Stimulated activated CD8-positive, alpha-beta memory T cell treated with anti-CD3 and anti-CD28 coated beads, Interleukin-15, amount 100 ng/mL, for 24 hours (primary cell): ENCODE results near the gene TRAK2.
"Not testable (repeated sequence)": the region's sequence is repeated elsewhere in the genome, so short reads cannot be mapped to it uniquely, and the experiment has no call there.

Experiments
- DNase-seq: peaks from one replicate; pipeline ENCODE4 v3.0.0-alpha.2; 2020; ENCODE audit warnings: low read depth

Gene TRAK2

DNA sequence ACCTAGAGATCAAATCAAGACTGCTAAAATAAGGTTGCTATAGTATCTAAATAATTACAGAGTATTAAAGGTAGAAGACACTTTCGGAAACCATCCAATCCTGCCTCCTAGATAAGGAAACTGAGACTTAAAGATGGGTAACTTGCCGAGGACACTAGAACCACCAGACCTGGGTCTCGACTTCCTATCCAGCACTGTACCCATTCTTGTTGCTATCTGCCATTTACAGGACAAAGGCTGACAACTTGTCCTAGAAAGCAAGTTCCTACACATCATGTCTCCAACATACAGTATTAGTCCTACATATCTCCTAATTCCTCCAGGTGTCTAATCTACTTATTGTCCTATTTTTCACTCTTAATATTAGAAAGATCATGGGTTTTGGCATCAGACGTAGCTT, 37.7 kb downstream of the TRAK2 start:
- DNase-seq: no peak

DNA sequence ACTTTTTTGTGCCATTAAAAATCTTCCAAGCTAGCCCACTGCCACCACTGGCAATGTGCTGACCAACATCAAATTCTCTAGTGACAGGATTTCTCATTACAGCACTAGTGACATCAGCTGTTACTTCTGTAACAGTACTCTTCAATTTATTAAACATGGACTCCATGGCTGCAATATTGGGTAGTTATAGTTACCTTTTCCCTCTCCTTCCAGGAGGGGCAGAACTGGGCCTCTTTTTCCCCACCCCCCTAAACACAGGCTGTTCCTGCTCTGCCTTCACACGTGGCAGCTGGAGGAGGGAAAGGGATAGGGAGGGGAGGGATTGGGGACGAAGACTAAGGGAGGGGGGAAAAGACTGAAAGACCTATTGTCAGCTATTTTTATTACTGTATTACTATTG, 38.1 kb downstream of the TRAK2 start:
- DNase-seq: no peak

DNA sequence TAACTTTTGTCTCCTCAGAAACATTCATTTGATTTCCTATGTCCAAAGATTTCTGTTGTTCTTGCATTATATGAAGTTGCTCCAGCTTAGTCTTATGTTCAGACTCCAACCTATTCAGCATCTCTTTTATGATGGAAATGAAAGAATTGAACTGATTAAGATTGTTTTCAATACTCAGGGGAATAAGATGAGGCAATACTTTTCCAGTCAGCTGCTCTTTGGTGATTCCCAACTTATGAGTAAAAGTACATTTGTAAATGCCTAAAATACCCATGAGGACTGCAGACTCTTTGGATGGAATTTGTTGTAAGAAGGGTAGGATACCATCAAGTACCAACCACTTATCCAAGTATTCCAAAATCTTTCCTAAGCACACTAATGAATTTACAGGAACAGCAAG, 39.8 kb downstream of the TRAK2 start:
- no peak for DNase-seq

DNA sequence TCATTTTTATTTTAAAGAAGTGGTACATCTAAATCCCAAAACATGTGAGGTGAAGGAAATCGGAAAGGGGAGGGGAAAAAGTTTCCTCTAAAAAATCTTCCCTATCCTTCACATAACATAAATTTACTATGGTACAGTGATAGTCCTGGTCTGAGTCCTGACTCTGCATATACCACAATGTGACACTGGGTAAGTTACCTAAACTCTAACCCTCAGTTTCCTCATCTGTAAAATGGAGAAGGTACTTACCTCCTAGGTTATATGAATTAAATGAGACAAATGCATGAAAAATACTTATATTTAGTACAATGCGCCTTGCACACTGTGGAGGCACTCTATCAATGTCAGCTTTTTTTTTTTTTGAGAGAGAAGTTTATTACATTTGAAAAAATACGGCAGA, 42.3 kb downstream of the TRAK2 start:
- no peak for DNase-seq

DNA sequence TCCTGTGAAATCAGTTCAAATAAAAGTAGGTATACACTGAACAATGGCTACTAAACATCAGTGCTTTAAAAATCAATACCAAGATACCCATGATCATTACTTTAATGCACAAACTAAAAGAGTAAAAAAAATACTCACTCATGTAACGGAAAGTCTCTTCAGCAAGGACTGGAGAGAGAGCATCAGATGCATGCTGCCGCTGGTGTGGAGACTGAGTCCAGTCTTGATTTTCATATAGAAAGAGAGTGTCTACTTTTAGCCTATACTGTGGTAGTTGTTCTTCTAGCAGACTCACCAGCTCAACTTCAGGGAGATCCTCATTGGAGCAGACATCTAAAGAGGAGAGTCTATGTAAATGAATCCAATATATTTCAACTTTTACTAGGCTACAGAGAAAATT, 44.0 kb downstream of the TRAK2 start:
- no peak for DNase-seq

DNA sequence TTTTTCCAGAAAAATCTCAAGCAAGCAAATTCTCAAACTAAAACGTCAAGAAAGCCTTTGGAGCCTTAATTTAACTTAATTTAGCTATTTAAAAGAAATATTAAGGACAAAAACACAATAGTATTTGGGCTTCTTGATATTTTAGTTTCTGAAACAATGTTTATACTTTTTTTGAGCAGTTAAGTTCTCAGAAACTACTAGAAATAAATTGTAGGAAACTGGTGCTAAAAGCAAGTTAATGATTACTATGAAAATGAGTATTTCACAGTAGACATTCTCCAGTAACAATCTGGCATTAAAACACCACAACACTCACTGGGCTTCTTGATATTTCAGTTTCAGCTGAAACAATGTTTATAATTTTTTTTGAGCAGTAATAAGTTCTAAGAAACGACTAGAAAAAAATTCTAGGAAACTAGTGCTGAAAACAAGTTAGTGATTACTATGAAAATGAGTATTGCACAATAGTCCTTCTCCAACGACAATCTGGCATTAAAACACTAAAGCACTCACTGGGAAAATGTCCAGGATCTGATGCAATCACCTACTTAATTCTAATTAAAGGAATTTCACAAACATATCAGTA, 45.1 kb downstream of the TRAK2 start:
- DNase-seq: no peak

DNA sequence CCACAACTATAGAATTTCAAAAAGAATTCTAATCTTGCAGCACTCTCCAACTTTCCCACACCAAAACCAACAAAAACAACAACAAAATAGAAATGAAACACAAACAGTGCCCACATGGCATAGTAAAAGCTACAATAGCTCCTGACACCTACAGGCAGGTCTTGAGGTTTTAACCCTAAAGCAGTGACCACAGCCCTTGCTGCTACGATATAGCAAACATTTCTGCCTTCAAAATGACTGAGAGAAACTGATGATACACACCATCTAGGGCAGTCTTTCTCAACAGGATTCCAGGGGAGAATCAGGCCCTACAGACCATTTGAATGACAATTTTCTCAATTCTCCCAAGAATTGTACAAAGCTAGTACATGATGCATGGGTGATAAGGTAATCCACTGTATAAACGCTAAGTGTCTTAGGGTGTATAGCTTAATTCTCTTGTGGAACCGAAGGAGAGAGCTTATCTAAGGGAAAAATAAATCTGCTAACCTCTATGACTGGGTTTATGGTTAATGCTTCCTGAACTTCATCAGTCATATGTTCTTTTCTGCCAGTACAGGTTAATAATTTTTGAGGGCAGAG, 46.5 kb downstream of the TRAK2 start:
- DNase-seq: no peak

DNA sequence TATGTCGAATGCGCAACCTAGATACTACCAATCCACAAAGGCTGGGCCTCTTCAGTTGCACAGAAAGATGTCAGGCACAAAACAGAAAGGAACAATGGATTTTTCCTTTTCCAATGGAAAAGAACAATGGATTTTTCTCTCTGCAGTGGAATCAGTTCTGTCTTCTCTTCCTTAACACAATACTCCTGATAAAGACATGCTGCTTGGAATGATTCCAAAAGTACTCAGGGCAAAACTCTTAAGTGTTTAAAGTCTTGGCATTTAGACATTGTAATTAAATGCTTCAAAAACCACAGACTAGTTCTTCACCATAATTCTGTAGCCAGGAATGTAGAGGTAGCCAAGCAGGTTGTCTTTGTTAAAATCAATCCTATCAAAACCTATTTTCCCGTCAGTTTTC, 47.4 kb downstream of the TRAK2 start:
- DNase-seq: no peak

DNA sequence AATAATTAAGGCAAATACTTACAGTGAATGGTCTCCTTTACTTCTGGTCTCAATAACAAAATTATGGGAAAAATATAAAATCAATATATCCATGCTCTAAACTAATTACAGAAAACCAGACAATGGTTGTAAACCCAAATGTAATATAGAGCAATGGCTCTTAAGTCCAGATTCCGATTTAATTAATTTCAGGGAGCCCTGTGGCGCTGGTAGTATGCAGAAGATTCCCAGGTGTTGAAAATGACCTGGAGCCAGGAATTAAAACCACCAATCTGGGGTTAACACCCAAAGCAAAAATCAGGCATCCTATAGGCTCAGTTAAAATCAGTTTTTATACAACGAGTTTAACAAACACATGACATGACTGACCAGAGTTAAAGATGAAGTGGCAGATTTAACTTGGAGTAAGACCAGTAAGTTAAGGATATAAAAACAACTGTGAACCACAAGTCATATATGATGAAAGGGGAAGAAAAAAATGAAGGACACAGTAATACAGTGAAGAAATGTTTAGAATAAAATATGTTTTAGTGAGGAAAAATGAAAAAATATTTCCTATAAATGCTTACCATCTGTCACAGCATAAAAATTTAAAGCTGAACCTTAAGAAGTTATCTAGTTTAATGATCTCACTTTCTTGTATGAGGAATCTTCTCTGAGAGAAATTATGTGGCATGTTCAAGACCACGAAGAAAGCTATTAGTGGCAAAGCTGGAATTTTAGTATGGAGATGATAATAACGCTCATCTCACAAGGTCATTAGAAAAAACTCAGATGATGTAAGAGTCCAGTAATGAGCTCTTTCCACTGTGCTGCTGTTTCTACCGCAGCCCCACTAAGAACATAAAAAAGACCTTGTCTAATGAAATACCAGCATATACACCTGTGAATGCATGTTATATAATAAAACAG, 48.4 kb downstream of the TRAK2 start:
- DNase-seq: no peak

DNA sequence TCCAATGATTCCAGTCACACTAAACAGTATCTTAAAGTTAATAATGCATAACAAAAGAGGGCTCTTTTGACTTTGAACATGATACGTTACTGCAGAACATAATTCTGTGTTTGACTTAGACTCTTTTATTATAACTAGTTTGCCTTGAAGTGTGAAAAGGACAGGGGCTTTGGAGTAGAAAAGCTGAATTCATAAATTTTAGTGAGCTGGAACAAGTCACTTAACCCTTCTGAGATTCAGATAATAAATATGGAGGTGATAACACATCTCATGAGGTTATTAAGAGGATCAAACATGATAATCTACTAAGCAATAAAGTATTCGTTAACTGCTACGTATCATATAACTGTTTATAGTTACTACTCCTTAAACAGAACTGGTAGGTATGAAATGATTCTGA, 49.4 kb downstream of the TRAK2 start:
- no peak for DNase-seq

DNA sequence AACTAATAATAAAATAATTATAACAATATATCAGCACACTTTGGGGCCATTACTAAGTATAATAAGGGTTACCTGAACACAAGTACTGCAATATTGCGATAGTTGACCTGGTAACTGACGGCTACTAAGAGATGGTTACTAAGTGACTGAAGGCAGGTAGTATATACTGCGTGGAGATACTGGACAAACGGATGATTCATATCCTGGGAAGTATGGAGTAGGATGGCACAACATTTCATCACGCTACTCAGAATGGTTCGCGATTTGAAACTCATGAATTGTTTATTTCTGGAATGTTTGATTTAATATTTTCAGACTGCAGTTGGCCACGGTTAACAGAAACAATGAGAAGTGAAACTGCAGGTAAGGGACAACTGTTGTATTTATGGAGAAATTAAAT, 54.7 kb downstream of the TRAK2 start:
- DNase-seq: no peak

DNA sequence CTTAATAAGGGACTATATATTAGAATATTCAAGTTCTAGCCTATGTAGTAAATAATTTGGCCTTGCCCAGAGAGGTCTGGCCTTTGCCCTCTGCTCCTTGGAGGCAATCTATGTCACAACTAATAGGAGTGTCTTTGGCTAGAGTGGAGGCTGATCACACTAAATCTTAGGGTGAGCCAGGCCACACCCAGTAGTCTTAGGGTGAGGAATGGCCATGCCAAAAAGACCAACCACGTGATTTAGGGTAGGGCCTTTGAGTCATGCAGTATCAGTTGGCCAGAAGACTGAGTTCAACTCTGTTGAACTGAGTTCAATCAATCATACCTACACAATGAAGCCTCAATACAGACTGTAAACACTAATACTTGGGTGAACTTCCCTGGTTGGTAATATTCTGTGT, 68.1 kb downstream of the TRAK2 start:
- DNase-seq: no peak

DNA sequence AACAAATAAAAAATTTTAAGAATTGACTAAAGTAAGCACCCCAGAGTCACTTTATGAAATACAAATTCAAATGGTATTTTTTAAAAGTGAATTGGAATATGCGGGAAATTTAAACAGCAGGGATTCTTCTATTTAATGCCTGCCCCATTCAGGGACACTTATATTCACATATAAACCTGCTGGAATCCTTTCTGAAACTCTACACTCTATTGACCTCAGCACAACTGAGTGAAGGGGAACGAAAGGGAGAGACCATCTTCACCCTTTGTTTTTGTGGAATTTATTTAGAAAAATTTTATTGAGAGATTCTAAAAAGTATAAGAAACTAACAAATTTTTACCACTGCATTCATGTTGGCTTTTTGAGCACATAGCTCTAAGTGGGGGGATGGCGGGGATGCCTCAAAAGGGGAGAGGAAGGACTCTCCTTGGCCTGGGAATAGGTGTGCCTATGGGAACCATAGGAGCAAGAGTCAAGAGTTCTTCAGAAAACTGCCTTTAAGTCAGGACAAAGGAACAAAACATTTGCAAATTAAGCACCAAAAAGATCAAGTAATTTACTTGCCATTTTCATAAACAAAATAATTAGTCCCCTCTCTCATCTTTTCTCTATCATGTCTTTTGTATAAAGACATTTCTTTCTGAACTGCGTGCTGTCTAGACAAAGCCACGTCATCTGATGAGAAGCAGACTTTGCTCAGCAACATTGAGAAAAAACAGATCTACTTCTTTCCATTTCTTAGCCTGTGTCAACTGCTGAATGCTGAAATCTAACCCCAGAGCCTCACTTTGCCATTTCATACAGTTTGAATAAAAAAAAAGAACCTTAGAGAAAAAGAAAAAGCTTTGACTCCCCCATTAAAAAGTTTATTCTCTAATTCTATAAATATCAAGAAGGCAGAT, 72.5 kb downstream of the TRAK2 start:
- DNase-seq: no peak

DNA sequence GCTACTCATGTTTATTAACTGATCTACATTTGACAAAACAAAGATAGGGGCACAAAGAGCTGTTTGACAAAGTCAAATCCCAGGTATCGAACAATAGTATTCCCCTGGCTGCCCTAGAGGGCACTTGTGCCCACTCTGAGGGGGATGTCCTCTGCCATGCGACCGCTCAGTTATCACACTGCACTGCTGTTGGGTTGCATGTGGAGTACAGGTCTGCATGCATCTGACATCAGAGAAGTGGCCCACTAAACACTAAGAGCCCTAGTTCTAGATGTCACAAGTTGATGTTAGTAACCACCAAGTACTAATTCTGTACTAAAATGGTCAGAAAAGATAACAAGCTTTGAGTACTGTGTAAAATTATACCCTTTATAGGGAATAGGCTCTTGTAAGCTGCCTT, 74.0 kb downstream of the TRAK2 start:
- DNase-seq: no peak

DNA sequence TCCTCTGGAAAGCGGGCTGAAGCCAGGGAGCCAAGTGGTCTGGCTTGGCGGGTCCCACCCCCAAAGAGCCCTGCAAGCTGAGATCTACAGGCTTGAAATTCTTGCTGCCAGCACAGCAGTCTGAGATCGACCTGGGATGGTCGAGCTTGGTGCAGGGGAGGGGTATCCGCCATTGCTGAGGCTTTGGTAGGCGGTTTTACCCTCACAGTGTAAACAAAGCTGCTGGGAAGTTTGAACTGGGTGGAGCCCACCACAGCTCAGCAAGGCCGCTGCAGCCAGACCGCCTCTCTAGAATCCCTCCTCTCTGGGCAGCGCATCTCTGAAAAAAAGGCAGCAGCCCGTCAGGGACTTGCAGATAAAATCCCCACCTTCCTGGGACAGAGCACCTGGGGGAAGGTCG, 81.5 kb downstream of the TRAK2 start:
- no peak for DNase-seq

DNA sequence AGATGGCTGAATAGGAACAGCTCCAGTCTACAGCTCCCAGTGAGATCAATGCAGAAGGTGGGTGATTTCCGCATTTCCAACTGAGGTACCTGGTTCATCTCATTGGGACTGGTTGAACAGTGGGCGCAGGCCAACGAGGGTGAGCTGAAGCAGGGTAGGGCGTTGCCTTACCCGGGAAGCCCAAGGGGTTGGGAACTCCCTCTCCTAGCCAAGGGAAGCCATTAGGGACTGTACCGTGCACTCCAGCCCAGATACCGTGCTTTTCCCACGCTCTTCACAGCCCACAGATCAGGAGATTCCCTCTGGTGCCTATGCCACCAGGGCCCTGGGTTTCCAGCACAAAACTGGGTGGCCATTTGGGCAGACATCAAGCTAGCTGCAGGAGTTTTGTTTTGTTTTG, 81.9 kb downstream of the TRAK2 start:
- not testable (repeated sequence) for DNase-seq

DNA sequence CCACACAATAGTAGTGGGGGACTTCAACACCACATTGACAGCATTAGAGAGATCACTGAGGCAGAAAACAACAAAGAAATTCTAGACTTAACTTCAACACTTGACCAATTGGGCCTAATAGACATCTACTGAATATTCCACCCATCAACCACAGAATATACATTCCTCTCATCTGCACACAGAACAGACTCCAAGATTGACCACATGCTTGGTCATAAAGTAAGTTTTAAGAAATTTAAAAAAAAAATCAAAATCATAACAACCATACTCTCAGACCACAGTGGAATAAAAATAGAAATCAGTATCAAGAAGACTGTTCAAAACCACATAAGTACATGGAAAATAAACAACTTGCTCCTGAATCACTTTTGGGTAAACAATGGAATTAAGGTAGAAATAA, 85.1 kb downstream of the TRAK2 start:
- DNase-seq: no peak

DNA sequence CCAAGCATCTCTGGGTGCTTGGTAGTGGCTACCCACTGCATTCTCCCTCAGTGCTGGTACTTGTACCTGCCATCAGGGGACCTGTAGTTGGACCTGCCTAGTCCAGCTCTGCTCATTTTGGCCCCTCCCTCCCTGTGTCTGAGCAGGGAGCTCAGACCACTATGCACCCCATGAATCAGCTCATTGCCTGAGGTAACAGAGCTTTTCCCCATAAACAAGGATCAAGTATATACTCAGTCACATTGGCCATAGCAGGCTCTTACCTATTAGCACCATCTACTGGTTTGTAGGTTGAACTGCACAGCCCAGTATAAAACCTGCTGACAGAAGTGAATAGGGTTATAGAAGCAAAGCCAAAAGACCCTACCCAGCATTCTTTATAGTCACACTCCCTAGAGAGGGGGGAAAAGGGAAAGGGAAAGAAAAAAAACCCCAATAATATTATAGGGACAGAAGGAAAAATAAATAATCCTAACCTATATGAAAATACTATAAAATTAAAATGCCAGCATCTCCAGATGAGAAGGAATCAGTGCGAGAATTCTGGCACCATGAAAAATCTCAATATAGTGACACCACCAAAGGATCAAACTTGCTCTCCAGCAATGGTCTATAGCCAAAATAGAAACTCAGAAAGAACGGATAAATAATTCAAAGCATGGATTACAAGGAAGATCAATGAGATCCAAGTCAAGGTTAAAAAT, 87.2 kb downstream of the TRAK2 start:
- DNase-seq: no peak

DNA sequence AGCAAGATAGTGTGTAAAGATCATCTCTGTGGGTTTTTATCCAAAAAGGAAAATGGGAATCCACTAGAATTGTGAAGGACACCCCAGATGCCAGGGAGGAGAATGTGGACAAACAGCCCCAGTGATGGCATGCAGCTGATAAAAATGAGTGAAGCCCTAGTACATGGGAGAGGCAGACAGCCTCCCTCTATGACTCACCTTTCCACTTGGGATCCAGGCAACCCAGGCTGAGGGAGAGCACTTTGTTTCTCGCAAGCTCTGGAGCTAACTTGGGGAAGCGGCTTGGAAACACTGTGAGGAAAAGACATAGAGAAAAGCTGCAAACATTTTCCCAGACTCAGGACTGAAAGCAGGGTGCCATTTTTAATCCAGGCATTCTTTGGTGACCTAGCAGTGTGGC, 88.9 kb downstream of the TRAK2 start:
- DNase-seq: no peak

DNA sequence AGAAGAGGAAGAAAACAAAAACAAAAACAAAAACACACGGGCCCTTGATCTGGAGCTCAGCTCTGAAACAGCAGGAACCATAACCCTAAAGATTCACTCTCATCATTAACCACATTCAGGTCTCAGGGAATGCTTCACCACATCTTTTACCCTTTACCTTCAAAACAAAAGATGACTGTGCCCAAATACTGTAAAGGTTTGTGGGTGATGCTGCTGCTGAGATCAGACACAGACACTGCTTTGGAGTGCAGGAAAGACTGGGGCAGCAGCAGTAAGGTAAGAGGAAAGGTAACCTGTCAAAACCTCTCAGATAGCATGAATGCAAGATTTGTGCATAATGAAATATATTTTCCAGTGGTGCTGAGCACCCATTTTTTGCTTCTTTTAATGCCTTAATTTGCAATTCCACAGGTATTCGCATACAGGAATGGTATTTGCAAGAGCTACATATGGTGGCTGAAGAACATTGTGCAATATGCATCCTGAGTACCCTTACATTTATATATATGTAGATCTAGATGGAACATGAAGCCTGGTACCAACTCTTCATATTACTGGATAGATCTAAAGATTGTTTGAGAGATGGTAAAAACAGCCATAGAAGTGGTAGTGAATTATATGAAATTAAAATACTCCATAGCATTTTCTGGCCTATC, 90.1 kb downstream of the TRAK2 start:
- no peak for DNase-seq

DNA sequence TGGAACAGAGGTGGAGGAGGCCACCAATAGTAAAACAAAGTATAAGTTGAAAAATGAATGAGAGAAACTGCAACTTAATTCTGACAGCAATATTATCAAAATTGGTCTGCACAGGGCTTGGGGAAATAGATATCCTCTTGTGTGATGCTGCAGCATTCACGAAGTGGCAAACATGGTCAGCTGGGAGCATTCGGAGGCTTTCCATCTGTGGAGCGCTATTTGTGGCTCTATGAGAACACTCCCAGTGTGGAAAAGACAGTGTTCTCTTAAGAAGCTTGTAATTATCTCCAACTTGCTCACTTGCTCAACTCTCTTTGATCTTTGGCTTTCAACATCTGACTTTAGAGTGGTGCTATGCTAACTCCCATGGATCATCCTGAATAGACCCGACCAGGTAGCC, 91.0 kb downstream of the TRAK2 start:
- no peak for DNase-seq
